ENCODE results near the gene TMEM187.

Gene TMEM187

DNA sequence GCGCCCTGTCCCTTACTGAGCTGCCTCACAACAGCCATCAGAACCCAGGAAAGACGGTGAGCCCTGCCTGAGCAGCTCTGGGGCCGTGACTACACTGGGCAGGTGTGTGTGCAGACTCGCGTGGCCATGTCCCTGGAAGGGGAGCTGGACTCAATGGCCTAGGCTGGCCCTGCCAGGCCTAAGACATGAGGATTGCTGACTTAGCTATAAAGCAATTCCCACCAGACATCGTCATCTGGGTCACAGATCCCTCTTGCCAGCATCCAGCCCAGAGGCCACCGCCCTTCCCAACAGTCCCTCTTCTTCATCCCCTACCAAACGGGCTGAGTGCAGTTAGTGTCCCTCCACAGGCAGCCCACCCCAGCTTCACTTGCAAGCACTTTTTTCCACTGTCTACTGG is 41.4 kb upstream of the TMEM187 start:
- Histone ChIP-seq H3K27ac (ENCODE audit: low read length) (peak overlapping the region; percentile 50), H3K4me3 (ENCODE audit: low read depth in 1 of 2, low read length in 2 of 2) (no peak overlapping the region), H4K20me1 (ENCODE audit: insufficient read depth, low read length) (no peaks in the 10 kb centered on the region), H3K27me3 (ENCODE audit: insufficient read depth, low read length, poor library complexity) (no peaks in the 10 kb centered on the region), H3K4me2 (ENCODE audit: insufficient read depth, low read length) (peak overlapping the region; percentile 42; the same call in 1 of the 2 replicates), H3K4me1 (ENCODE audit: insufficient read depth, low read length) (peaks cover 75% of the 10 kb centered on the region), H3K9ac (ENCODE audit: low read depth, low read length) (no peak overlapping the region), H3K79me2 (ENCODE audit: insufficient read depth, low read length) (peaks cover 55% of the 10 kb centered on the region), H3K9me3 (ENCODE audit: insufficient read depth, low read length, severe bottlenecking) (no peaks in the 10 kb centered on the region), H3K36me3 (ENCODE audit: insufficient read depth, low read length) (peaks cover 40% of the 10 kb centered on the region), H2AFZ (ENCODE audit: low read depth, low read length) (no peak overlapping the region)
- ATAC-seq (ENCODE audit: insufficient read depth, low read depth) (no peak), DNase-seq (no peak)
- no peak for TF ChIP-seq EZH2 (IDR thresholded peaks at IDR 0.05; ENCODE audit: borderline replicate concordance, low read depth, low read length, severe bottlenecking)
- TF ChIP-seq, protein P1, sequence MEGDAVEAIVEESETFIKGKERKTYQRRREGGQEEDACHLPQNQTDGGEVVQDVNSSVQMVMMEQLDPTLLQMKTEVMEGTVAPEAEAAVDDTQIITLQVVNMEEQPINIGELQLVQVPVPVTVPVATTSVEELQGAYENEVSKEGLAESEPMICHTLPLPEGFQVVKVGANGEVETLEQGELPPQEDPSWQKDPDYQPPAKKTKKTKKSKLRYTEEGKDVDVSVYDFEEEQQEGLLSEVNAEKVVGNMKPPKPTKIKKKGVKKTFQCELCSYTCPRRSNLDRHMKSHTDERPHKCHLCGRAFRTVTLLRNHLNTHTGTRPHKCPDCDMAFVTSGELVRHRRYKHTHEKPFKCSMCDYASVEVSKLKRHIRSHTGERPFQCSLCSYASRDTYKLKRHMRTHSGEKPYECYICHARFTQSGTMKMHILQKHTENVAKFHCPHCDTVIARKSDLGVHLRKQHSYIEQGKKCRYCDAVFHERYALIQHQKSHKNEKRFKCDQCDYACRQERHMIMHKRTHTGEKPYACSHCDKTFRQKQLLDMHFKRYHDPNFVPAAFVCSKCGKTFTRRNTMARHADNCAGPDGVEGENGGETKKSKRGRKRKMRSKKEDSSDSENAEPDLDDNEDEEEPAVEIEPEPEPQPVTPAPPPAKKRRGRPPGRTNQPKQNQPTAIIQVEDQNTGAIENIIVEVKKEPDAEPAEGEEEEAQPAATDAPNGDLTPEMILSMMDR (IDR thresholded peaks at IDR 0.05; ENCODE audit: borderline replicate concordance, extremely low read depth, low read length, poor library complexity, severe bottlenecking) = no peak

DNA sequence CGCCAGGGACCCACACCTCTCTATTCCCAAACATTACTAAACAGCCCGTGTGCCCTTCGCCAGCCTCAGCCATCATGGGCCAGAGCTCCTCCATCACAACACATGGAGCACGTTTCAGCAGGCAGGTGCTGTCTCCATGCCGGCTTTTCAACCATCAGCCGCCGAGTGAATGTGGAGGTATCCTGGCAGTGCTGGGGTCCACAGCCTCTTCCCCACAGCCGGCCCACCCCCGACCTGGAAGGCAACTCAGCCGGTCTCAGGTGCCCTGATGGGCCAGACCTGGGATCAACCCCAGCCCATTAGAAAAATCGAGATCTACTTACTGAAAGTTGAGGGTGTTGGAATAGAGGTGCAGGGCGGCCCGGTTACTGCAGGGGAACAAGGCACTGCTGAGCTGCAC is 40.8 kb upstream of the TMEM187 start:
- Histone ChIP-seq H3K4me2 (ENCODE audit: insufficient read depth, low read length) (peak overlapping the region; percentile 42; the same call in 1 of the 2 replicates), H3K27ac (ENCODE audit: low read length) (peak overlapping the region; percentile 26)

DNA sequence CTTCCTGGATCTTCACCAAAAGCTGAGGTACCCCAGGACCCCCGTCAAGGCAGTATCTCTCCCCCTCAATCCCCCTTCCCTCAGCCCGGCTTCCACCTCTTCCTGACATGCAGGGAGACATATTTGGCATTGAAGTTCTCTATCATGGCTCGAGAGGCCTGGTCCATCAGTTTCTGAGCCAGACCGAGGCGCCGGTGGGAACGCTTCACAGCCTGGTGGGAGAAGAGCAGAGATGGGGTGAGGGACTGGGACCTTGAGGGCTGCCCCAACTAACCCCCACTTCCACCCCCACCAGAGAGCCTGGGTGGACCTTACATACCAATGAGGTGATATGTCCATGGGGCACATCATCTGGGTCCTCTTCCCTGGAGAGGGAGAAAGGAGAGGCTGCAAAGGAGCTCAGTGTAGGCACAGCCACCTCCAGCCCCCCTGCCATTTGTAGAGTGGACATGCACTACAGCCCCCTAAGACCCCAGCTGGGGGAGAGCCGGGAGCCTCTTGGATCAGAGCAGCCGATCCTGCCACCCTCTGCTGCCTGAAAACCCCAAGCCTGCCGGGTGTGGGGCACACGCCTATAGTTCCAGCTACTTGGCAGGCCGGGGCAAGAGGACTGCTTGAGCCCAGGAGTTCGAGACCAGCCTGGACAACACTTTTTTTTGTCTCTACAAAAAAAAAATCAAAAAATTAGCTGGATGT is 40.2 kb upstream of the TMEM187 start:
- Histone ChIP-seq H3K27ac (ENCODE audit: low read length) (no peak overlapping the region), H3K4me3 (ENCODE audit: low read depth in 1 of 2, low read length in 2 of 2) (no peak overlapping the region), H3K9ac (ENCODE audit: low read depth, low read length) (0 out of 2 replicates have a peak overlapping the region, but pooled peaks have one; percentile 18), H3K79me2 (ENCODE audit: insufficient read depth, low read length) (peaks cover 51% of the 10 kb centered on the region), H4K20me1 (ENCODE audit: insufficient read depth, low read length) (no peaks in the 10 kb centered on the region), H3K4me2 (ENCODE audit: insufficient read depth, low read length) (no peak overlapping the region), H2AFZ (ENCODE audit: low read depth, low read length) (no peak overlapping the region), H3K36me3 (ENCODE audit: insufficient read depth, low read length) (peaks cover 40% of the 10 kb centered on the region), H3K9me3 (ENCODE audit: insufficient read depth, low read length, severe bottlenecking) (no peaks in the 10 kb centered on the region), H3K27me3 (ENCODE audit: insufficient read depth, low read length, poor library complexity) (no peaks in the 10 kb centered on the region), H3K4me1 (ENCODE audit: insufficient read depth, low read length) (peaks cover 65% of the 10 kb centered on the region)
- ATAC-seq (ENCODE audit: insufficient read depth, low read depth) (no peak), DNase-seq (no peak)
- no peak for TF ChIP-seq EZH2 (IDR thresholded peaks at IDR 0.05; ENCODE audit: borderline replicate concordance, low read depth, low read length, severe bottlenecking)
- TF ChIP-seq, protein P1 (IDR thresholded peaks at IDR 0.05; ENCODE audit: borderline replicate concordance, extremely low read depth, low read length, poor library complexity, severe bottlenecking) = no peak

More for the DNA sequence above, 40.8 kb upstream of the TMEM187 start:
- H3K4me3 ChIP-seq (ENCODE audit: low read depth in 1 of 2, low read length in 2 of 2) = no peak overlapping the region
- H3K9me3 ChIP-seq (ENCODE audit: insufficient read depth, low read length, severe bottlenecking) = no peaks in the 10 kb centered on the region
- no peaks in the 10 kb centered on the region for H3K27me3 ChIP-seq (ENCODE audit: insufficient read depth, low read length, poor library complexity)
- DNase-seq (no peak), ATAC-seq (ENCODE audit: insufficient read depth, low read depth) (no peak)
- no peak overlapping the region for H3K9ac ChIP-seq (ENCODE audit: low read depth, low read length)
- H3K4me1 ChIP-seq (ENCODE audit: insufficient read depth, low read length) = peaks cover 71% of the 10 kb centered on the region
- no peaks in the 10 kb centered on the region for H4K20me1 ChIP-seq (ENCODE audit: insufficient read depth, low read length)
- TF ChIP-seq, protein P1 (IDR thresholded peaks at IDR 0.05; ENCODE audit: borderline replicate concordance, extremely low read depth, low read length, poor library complexity, severe bottlenecking) = no peak
- TF ChIP-seq EZH2 (IDR thresholded peaks at IDR 0.05; ENCODE audit: borderline replicate concordance, low read depth, low read length, severe bottlenecking) = no peak
- peaks cover 40% of the 10 kb centered on the region for H3K36me3 ChIP-seq (ENCODE audit: insufficient read depth, low read length)
- H2AFZ ChIP-seq (ENCODE audit: low read depth, low read length) = no peak overlapping the region
- peaks cover 51% of the 10 kb centered on the region for H3K79me2 ChIP-seq (ENCODE audit: insufficient read depth, low read length)

Data from DND-41 (cell line).